RWPE1 (cell line): ENCODE measurements around the gene COLEC12.

ENCODE experiments used
- CTCF ChIA-PET: fragments of 350-600 bp; sonication (Branson Sonifier 250); formaldehyde crosslinking; extraction: SDS; loops from one replicate; lab custom pipeline; 2021; lab: Yijun Ruan, JAX
- POLR2A ChIA-PET: fragments of 400-600 bp; formaldehyde crosslinking; extraction: SDS; loops from one replicate; lab custom pipeline; 2020; ENCODE audit warnings: antibody characterized with exemption; ENCODE audit not compliant: low non-redundant PET; lab: Yijun Ruan, JAX
- DNase-seq: peaks from one replicate; pipeline ENCODE4 v3.0.0; 2012; ENCODE audit warnings: low spot score
- H3K27ac ChIP-seq: fragments of 450-650 bp; 2 replicates; pipeline ENCODE4 v1.5.1; 2017
- CTCF ChIP-seq: fragments of 450-650 bp; conservative IDR thresholded peaks from 2 replicates; pipeline ENCODE4 v1.5.1; 2017; ENCODE audit warnings: low read depth, mild to moderate bottlenecking

Gene COLEC12

GRCh38 chr18:527146-527545, 26.6 kb upstream of the COLEC12 start:
- H3K27ac ChIP-seq, result no peak overlapping the region
- ChIA-PET CTCF (no interaction called here), POLR2A (no interaction called here)
- TF ChIP-seq CTCF, result no peak
- DNase-seq, result no peak

- no peak overlapping the region for H3K27ac ChIP-seq
- DNase-seq, result no peak
- TF ChIP-seq CTCF, result no peak
- POLR2A ChIA-PET, result no interaction called here
- CTCF ChIA-PET, result no interaction called here
Observed at GRCh38 chr18:526681-527080, 26.2 kb upstream of the COLEC12 start.

GRCh38 chr18:525036-525797, 24.7 kb upstream of the COLEC12 start:
- no peak overlapping the region for H3K27ac ChIP-seq
- no peak for TF ChIP-seq CTCF
- ChIA-PET POLR2A (no interaction called here), CTCF (no interaction called here)
- DNase-seq, result peak; percentile 63

- ChIA-PET CTCF (interaction anchor here (0.5 to 1.0 kb wide), 2 partner anchors 13 to 28 kb away, joined by 3 read pairs; no protein-coding TSS in a partner anchor), POLR2A (no interaction called here)
- no peak for DNase-seq
- TF ChIP-seq CTCF, result no peak
- no peak overlapping the region for H3K27ac ChIP-seq
Observed at GRCh38 chr18:524466-524865, 24.0 kb upstream of the COLEC12 start.

GRCh38 chr18:523561-523960, 23.1 kb upstream of the COLEC12 start:
- DNase-seq, result peak; percentile 38
- ChIA-PET CTCF (interaction anchor here (0.6 to 1.0 kb wide), 3 partner anchors 27 to 475 kb away, joined by 3 to 5 read pairs (median 4); no protein-coding TSS in a partner anchor), POLR2A (no interaction called here)
- no peak for TF ChIP-seq CTCF
- no peak overlapping the region for H3K27ac ChIP-seq

GRCh38 chr18:519019-519879, 18.7 kb upstream of the COLEC12 start:
- DNase-seq, result no peak
- H3K27ac ChIP-seq, result no peak overlapping the region
- ChIA-PET CTCF (no interaction called here), POLR2A (no interaction called here)
- no peak for TF ChIP-seq CTCF
